H9 (cell line): Measurements from ENCODE around the gene PPARD. TPM values are rescaled to one million over a fixed set of nuclear protein-coding genes. Genes with fewer than 3 reads are reported as not detected.

Experiments used
- DNase-seq: peaks from one replicate; pipeline ENCODE4 v3.0.0-alpha.2; 2017
- H2AFZ ChIP-seq: one replicate; pipeline ENCODE4 v1.6.1; 2013; ENCODE audit warnings: mild to moderate bottlenecking, low read length, control low read depth, moderate library complexity
- H2AK5ac ChIP-seq: 2 replicates; pipeline ENCODE4 v1.6.1; 2013; ENCODE audit warnings: low read length, control low read depth, mixed read lengths; ENCODE audit not compliant: insufficient read length
- H2BK120ac ChIP-seq: one replicate; pipeline ENCODE4 v1.6.1; 2013; ENCODE audit warnings: low read depth, mild to moderate bottlenecking, low read length, control low read depth, inconsistent platforms; ENCODE audit not compliant: poor library complexity, severe bottlenecking
- H2BK12ac ChIP-seq: 2 replicates; pipeline ENCODE4 v1.6.1; 2013; ENCODE audit warnings: low read length, control low read depth, mixed read lengths, low read depth; ENCODE audit not compliant: insufficient read length
- H2BK15ac ChIP-seq: 2 replicates; pipeline ENCODE4 v1.6.1; 2013; ENCODE audit warnings: low read depth, low read length, control low read depth
- H2BK20ac ChIP-seq: one replicate; pipeline ENCODE4 v1.6.1; 2013; ENCODE audit warnings: low read depth, mild to moderate bottlenecking, low read length, control low read depth, inconsistent platforms; ENCODE audit not compliant: poor library complexity, severe bottlenecking
- H2BK5ac ChIP-seq: 2 replicates; pipeline ENCODE4 v1.6.1; 2013; ENCODE audit warnings: low read length, control low read depth, mixed read lengths; ENCODE audit not compliant: insufficient read length
- H3K14ac ChIP-seq: 2 replicates; pipeline ENCODE4 v1.6.1; 2013; ENCODE audit warnings: low read length, control low read depth; ENCODE audit not compliant: insufficient read depth
- H3K18ac ChIP-seq: 2 replicates; pipeline ENCODE4 v1.6.1; 2013; ENCODE audit warnings: low read depth, mild to moderate bottlenecking, mixed read lengths, low read length, control low read depth; ENCODE audit not compliant: insufficient read length
- H3K23ac ChIP-seq: 2 replicates; pipeline ENCODE4 v1.6.1; 2013; ENCODE audit warnings: low read length, control low read depth, mixed read lengths, low read depth; ENCODE audit not compliant: insufficient read length
- H3K23me2 ChIP-seq: 2 replicates; pipeline ENCODE4 v1.6.1; 2013; ENCODE audit warnings: low read depth, mild to moderate bottlenecking, mixed read lengths, low read length, control low read depth; ENCODE audit not compliant: insufficient read length, poor library complexity, severe bottlenecking
- H3K27ac ChIP-seq: 2 replicates; pipeline ENCODE4 v1.5.1; 2013; ENCODE audit warnings: low read length, control low read depth, mixed read lengths, low read depth; ENCODE audit not compliant: insufficient read length
- H3K27me3 ChIP-seq: 2 replicates; pipeline ENCODE4 v1.6.1; 2013; ENCODE audit warnings: low read length, control low read depth, inconsistent platforms; ENCODE audit not compliant: insufficient read depth
- H3K4ac ChIP-seq: 2 replicates; pipeline ENCODE4 v1.6.1; 2013; ENCODE audit warnings: low read depth, mild to moderate bottlenecking, control low read depth, inconsistent platforms, low read length, moderate library complexity
- H3K4me1 ChIP-seq: 2 replicates; pipeline ENCODE4 v1.6.1; 2013; ENCODE audit warnings: low read length, control low read depth, inconsistent platforms; ENCODE audit not compliant: insufficient read depth
- H3K4me2 ChIP-seq: 2 replicates; pipeline ENCODE4 v1.6.1; 2013; ENCODE audit warnings: low read length, control low read depth, mixed read lengths; ENCODE audit not compliant: insufficient read length, insufficient read depth
- H3K56ac ChIP-seq: 2 replicates; pipeline ENCODE4 v1.6.1; 2013; ENCODE audit warnings: low read depth, mild to moderate bottlenecking, mixed read lengths, low read length, control low read depth; ENCODE audit not compliant: insufficient read length
- H3K79me1 ChIP-seq: 2 replicates; pipeline ENCODE4 v1.6.1; 2013; ENCODE audit warnings: low read depth, mild to moderate bottlenecking, moderate library complexity, low read length, control low read depth, inconsistent platforms; ENCODE audit not compliant: insufficient read depth, poor library complexity, severe bottlenecking
- H3K79me2 ChIP-seq: 2 replicates; pipeline ENCODE4 v1.6.1; 2013; ENCODE audit warnings: low read length, control low read depth, inconsistent platforms; ENCODE audit not compliant: insufficient read depth
- H3K9ac ChIP-seq: 2 replicates; pipeline ENCODE4 v1.6.1; 2013; ENCODE audit warnings: low read length, control low read depth, mixed read lengths; ENCODE audit not compliant: insufficient read length; ENCODE audit errors: extremely low read depth
- H3K9me3 ChIP-seq: one replicate; pipeline ENCODE4 v1.6.1; 2013; ENCODE audit warnings: low read depth, low read length, inconsistent platforms; ENCODE audit not compliant: control insufficient read depth
- H3T11ph ChIP-seq: one replicate; pipeline ENCODE4 v1.6.1; 2013; ENCODE audit warnings: mild to moderate bottlenecking, low read length, control low read depth, inconsistent platforms
- H4K20me1 ChIP-seq: one replicate; pipeline ENCODE4 v1.6.1; 2013; ENCODE audit not compliant: control insufficient read depth, insufficient read length, insufficient read depth
- H4K5ac ChIP-seq: 2 replicates; pipeline ENCODE4 v1.6.1; 2013; ENCODE audit warnings: low read depth, mild to moderate bottlenecking, mixed read lengths, low read length, control low read depth; ENCODE audit not compliant: insufficient read length
- H4K8ac ChIP-seq: replicated peaks from 2 replicates; pipeline ENCODE4 v1.6.1; 2013; ENCODE audit warnings: low read length, control low read depth, mixed read lengths, low read depth; ENCODE audit not compliant: insufficient read length
- H4K91ac ChIP-seq: 2 replicates; pipeline ENCODE4 v1.6.1; 2013; ENCODE audit warnings: low read depth, mild to moderate bottlenecking, moderate library complexity, mixed read lengths, low read length, control low read depth; ENCODE audit not compliant: insufficient read length
- H3K27ac Mint-ChIP-seq, 3 experiments: 2 replicates in 2 of 3; 3 replicates in 1 of 3; pipeline ENCODE4 v1.8.0; 2020 to 2021; ENCODE audit warnings: mixed read lengths in 3 of 3, mild to moderate bottlenecking in 1 of 3, moderate library complexity in 1 of 3
- H3K27me3 Mint-ChIP-seq: 2 replicates; pipeline ENCODE4 v1.8.0; 2021; ENCODE audit warnings: low read depth, mild to moderate bottlenecking, moderate library complexity, mixed read lengths
- H3K36me3 Mint-ChIP-seq, 3 experiments: 2 replicates in 2 of 3; 3 replicates in 1 of 3; pipeline ENCODE4 v1.8.0; 2020 to 2021; ENCODE audit warnings: low read depth in 3 of 3, mixed read lengths in 3 of 3; ENCODE audit not compliant: insufficient read depth in 1 of 3
- H3K4me1 Mint-ChIP-seq, 2 experiments: 2 replicates each; pipeline ENCODE4 v1.8.0; 2020; ENCODE audit warnings: mixed read lengths in 2 of 2
- H3K4me3 Mint-ChIP-seq, 2 experiments: 2 replicates in 1 of 2; 3 replicates in 1 of 2; pipeline ENCODE4 v1.8.0; 2020 to 2021; ENCODE audit warnings: mild to moderate bottlenecking in 2 of 2, mixed read lengths in 2 of 2, moderate library complexity in 1 of 2
- H3K9me3 Mint-ChIP-seq, 2 experiments: 2 replicates in 1 of 2; 3 replicates in 1 of 2; pipeline ENCODE4 v1.8.0; 2020; ENCODE audit warnings: mild to moderate bottlenecking in 2 of 2, mixed read lengths in 2 of 2, moderate library complexity in 1 of 2
- CTCF ChIP-seq: fragments of 200-600 bp; sonication (generic); conservative IDR thresholded peaks from 3 replicates; pipeline ENCODE4 v1.8.0; 2021; ENCODE audit warnings: antibody characterized with exemption, mild to moderate bottlenecking
- WGBS: extraction: QIAGEN DNeasy Blood & Tissue Kit; methylation state at CpG from one replicate; pipeline ENCODE4 v1.1.7; 2013; ENCODE audit warnings: missing lambda C conversion rate, low lambda C conversion rate, mixed read lengths; ENCODE audit not compliant: insufficient read length; ENCODE audit errors: extremely low coverage; 5-methylcytosine and 5-hydroxymethylcytosine counted together
- total RNA-seq: library from RNA; stranded (reverse); gene quantifications from 2 replicates; pipeline ENCODE4 v1.2.1, GENCODE V29; 2021

Gene PPARD
- total RNA-seq, 1 experiment from 2014 or later: 11.7 TPM

- Histone ChIP-seq H2BK20ac (no peak overlapping the region), H3K79me1 (no peaks in the 10 kb centered on the region), H3K56ac (no peak overlapping the region), H3K9me3 (no peaks in the 10 kb centered on the region), H2BK12ac (no peak overlapping the region), H3T11ph (no peak overlapping the region), H3K23ac (no peak overlapping the region), H3K27ac (no peak overlapping the region), H3K4me1 (peaks cover 6% of the 10 kb centered on the region), H3K14ac (no peak overlapping the region; the same call in 1 of the 2 replicates), H4K5ac (no peak overlapping the region), H3K18ac (no peak overlapping the region), H2BK15ac (no peak overlapping the region), H3K4ac (no peak overlapping the region), H2BK120ac (no peak overlapping the region), H2BK5ac (no peak overlapping the region), H3K4me2 (no peak overlapping the region), H2AK5ac (no peak overlapping the region), H2AFZ (no peak overlapping the region), H4K20me1 (no peaks in the 10 kb centered on the region), H3K9ac (no peak overlapping the region), H3K27me3 (no peaks in the 10 kb centered on the region), H3K23me2 (no peaks in the 10 kb centered on the region), H3K79me2 (no peaks in the 10 kb centered on the region; the same call in 1 of the 2 replicates), H4K8ac (no peak overlapping the region), H4K91ac (no peak overlapping the region)
- H3K27ac Mint-ChIP-seq: no peak overlapping the region; a peak in 1 of 7 replicates
- H3K36me3 Mint-ChIP-seq: peaks cover 0 to 2% (median 0%) of the 10 kb centered on the region in 3 experiments; a peak in 2 of 7 replicates
- H3K27me3 Mint-ChIP-seq: peaks cover 2% of the 10 kb centered on the region; the same call in 1 of the 2 replicates
- peaks cover 8 to 14% of the 10 kb centered on the region in 2 experiments; a peak in 3 of 4 replicates for H3K4me1 Mint-ChIP-seq
- WGBS: no CpG with 5 or more reads among the region's 5 CpGs
- TF ChIP-seq CTCF: no peak
- DNase-seq: no peak
- no peak overlapping the region for H3K4me3 Mint-ChIP-seq
- no peaks in the 10 kb centered on the region for H3K9me3 Mint-ChIP-seq
These were observed 60.5 kb downstream of the PPARD start for GRCh38 chr6:35402856-35403191.
